Memory B cell (primary cell): Measurements from ENCODE around the gene ADAMTS7.
"Not testable (repeated sequence)": the region's sequence is repeated elsewhere in the genome, so short reads cannot be mapped to it uniquely, and the experiment has no call there.

Experiments
- ATAC-seq: fragments of 150-1000 bp; cut with Tn5 transposase; 2 replicates; pipeline ENCODE4 v1.10.0; 2021; ENCODE audit warnings: low read depth, mild to moderate bottlenecking, moderate library complexity
- DNase-seq, 2 donors: peaks; one replicate each; pipeline ENCODE4 v3.0.0; 2022; ENCODE audit warnings: low spot score in 2 of 2
- H3K27ac Mint-ChIP-seq: one replicate; pipeline ENCODE4 v1.8.0; 2022; ENCODE audit warnings: mild to moderate bottlenecking, moderate library complexity, mixed read lengths
- H3K27me3 Mint-ChIP-seq: one replicate; pipeline ENCODE4 v1.8.0; 2022; ENCODE audit warnings: mixed read lengths
- H3K36me3 Mint-ChIP-seq: one replicate; pipeline ENCODE4 v1.8.0; 2022; ENCODE audit warnings: mild to moderate bottlenecking, mixed read lengths
- H3K4me1 Mint-ChIP-seq: one replicate; pipeline ENCODE4 v1.8.0; 2022; ENCODE audit warnings: mixed read lengths
- H3K4me3 Mint-ChIP-seq: one replicate; pipeline ENCODE4 v1.8.0; 2022; ENCODE audit warnings: mild to moderate bottlenecking, moderate library complexity, mixed read lengths
- H3K9me3 Mint-ChIP-seq: one replicate; pipeline ENCODE4 v1.8.0; 2022; ENCODE audit warnings: mixed read lengths

Gene ADAMTS7

GRCh38 chr15:78782402-78782801 is 28.9 kb downstream of the ADAMTS7 start:
- ATAC-seq, DNase-seq, H3K4me1 Mint-ChIP-seq, H3K36me3 Mint-ChIP-seq, H3K27ac Mint-ChIP-seq, H3K9me3 Mint-ChIP-seq, H3K4me3 Mint-ChIP-seq, H3K27me3 Mint-ChIP-seq: not testable (repeated sequence)

GRCh38 chr15:78781381-78781780 is 29.9 kb downstream of the ADAMTS7 start:
- ATAC-seq, H3K27ac Mint-ChIP-seq, H3K4me1 Mint-ChIP-seq, DNase-seq, H3K4me3 Mint-ChIP-seq, H3K27me3 Mint-ChIP-seq, H3K36me3 Mint-ChIP-seq, H3K9me3 Mint-ChIP-seq: not testable (repeated sequence)

- not testable (repeated sequence) for ATAC-seq, H3K4me1 Mint-ChIP-seq, DNase-seq, H3K9me3 Mint-ChIP-seq, H3K27me3 Mint-ChIP-seq, H3K36me3 Mint-ChIP-seq, H3K4me3 Mint-ChIP-seq, H3K27ac Mint-ChIP-seq
Observed at GRCh38 chr15:78779975-78780374, 31.3 kb downstream of the ADAMTS7 start.

- not testable (repeated sequence) for H3K27ac Mint-ChIP-seq, DNase-seq, H3K9me3 Mint-ChIP-seq, H3K36me3 Mint-ChIP-seq, H3K27me3 Mint-ChIP-seq, H3K4me3 Mint-ChIP-seq, ATAC-seq, H3K4me1 Mint-ChIP-seq
Observed at GRCh38 chr15:78779176-78779785, 32.0 kb downstream of the ADAMTS7 start.

GRCh38 chr15:78778422-78778821 is 32.8 kb downstream of the ADAMTS7 start:
- H3K27me3 Mint-ChIP-seq: no peaks in the 10 kb centered on the region
- peaks cover 2% of the 10 kb centered on the region for H3K4me1 Mint-ChIP-seq
- no peak for ATAC-seq
- no peak overlapping the region for H3K4me3 Mint-ChIP-seq
- H3K36me3 Mint-ChIP-seq: no peaks in the 10 kb centered on the region
- no peak overlapping the region for H3K27ac Mint-ChIP-seq
- no peak for DNase-seq
- no peaks in the 10 kb centered on the region for H3K9me3 Mint-ChIP-seq

- not testable (repeated sequence) for H3K4me1 Mint-ChIP-seq, H3K27ac Mint-ChIP-seq, H3K27me3 Mint-ChIP-seq, H3K4me3 Mint-ChIP-seq, DNase-seq, ATAC-seq, H3K36me3 Mint-ChIP-seq, H3K9me3 Mint-ChIP-seq
Observed at GRCh38 chr15:78777953-78778345, 33.3 kb downstream of the ADAMTS7 start.

- not testable (repeated sequence) for H3K27ac Mint-ChIP-seq, H3K4me1 Mint-ChIP-seq, ATAC-seq, H3K9me3 Mint-ChIP-seq, DNase-seq, H3K36me3 Mint-ChIP-seq, H3K27me3 Mint-ChIP-seq, H3K4me3 Mint-ChIP-seq
Observed at GRCh38 chr15:78777290-78777952, 33.8 kb downstream of the ADAMTS7 start.

- not testable (repeated sequence) for H3K9me3 Mint-ChIP-seq, H3K4me1 Mint-ChIP-seq, ATAC-seq
Observed at GRCh38 chr15:78776046-78776925, 35.0 kb downstream of the ADAMTS7 start.

GRCh38 chr15:78775472-78775871 is 35.8 kb downstream of the ADAMTS7 start:
- Mint-ChIP-seq H3K36me3 (no peaks in the 10 kb centered on the region), H3K27ac (no peak overlapping the region), H3K27me3 (no peaks in the 10 kb centered on the region), H3K4me1 (peaks cover 2% of the 10 kb centered on the region), H3K9me3 (no peaks in the 10 kb centered on the region), H3K4me3 (no peak overlapping the region)
- DNase-seq (no peak), ATAC-seq (no peak)

More at GRCh38 chr15:78776046-78776925, 35.0 kb downstream of the ADAMTS7 start:
- H3K27ac Mint-ChIP-seq, H3K36me3 Mint-ChIP-seq, H3K4me3 Mint-ChIP-seq, H3K27me3 Mint-ChIP-seq, DNase-seq: not testable (repeated sequence)

- H3K9me3 Mint-ChIP-seq, H3K27me3 Mint-ChIP-seq, ATAC-seq, H3K4me3 Mint-ChIP-seq, DNase-seq, H3K36me3 Mint-ChIP-seq, H3K4me1 Mint-ChIP-seq, H3K27ac Mint-ChIP-seq: not testable (repeated sequence)
Observed at GRCh38 chr15:78774451-78774990, 36.7 kb downstream of the ADAMTS7 start.

- H3K36me3 Mint-ChIP-seq, H3K9me3 Mint-ChIP-seq, ATAC-seq, H3K4me1 Mint-ChIP-seq, H3K4me3 Mint-ChIP-seq, H3K27me3 Mint-ChIP-seq, DNase-seq, H3K27ac Mint-ChIP-seq: not testable (repeated sequence)
Observed at GRCh38 chr15:78773765-78774450, 37.4 kb downstream of the ADAMTS7 start.

- no peaks in the 10 kb centered on the region for H3K36me3 Mint-ChIP-seq
- H3K4me3 Mint-ChIP-seq: no peak overlapping the region
- peaks cover 5% of the 10 kb centered on the region for H3K4me1 Mint-ChIP-seq
- DNase-seq (no peak), ATAC-seq (no peak)
- no peak overlapping the region for H3K27ac Mint-ChIP-seq
- no peaks in the 10 kb centered on the region for H3K9me3 Mint-ChIP-seq
- H3K27me3 Mint-ChIP-seq: peaks cover 2% of the 10 kb centered on the region
Observed at GRCh38 chr15:78772738-78773137, 38.5 kb downstream of the ADAMTS7 start.

- H3K36me3 Mint-ChIP-seq, ATAC-seq, H3K27ac Mint-ChIP-seq, H3K4me1 Mint-ChIP-seq, H3K9me3 Mint-ChIP-seq, H3K4me3 Mint-ChIP-seq, DNase-seq, H3K27me3 Mint-ChIP-seq: not testable (repeated sequence)
Observed at GRCh38 chr15:78771436-78772000, 39.7 kb downstream of the ADAMTS7 start.
